MM.1S (cell line): ENCODE results near the gene HMGN1.

Experiments used
- DNase-seq: peaks from one replicate; pipeline ENCODE4 v3.0.0-alpha.2; 2015
- H2AFZ ChIP-seq: fragments of 300-600 bp; sonication (generic); 2 replicates; pipeline ENCODE4 v1.6.0; 2016; ENCODE audit warnings: antibody characterized with exemption, low read length
- H3F3A ChIP-seq: fragments of 300-600 bp; sonication (generic); 2 replicates; pipeline ENCODE4 v1.6.1; 2016; ENCODE audit warnings: mild to moderate bottlenecking, antibody characterized with exemption, low read length, moderate library complexity, mixed read lengths; ENCODE audit not compliant: insufficient read depth
- H3K27ac ChIP-seq: fragments of 300-600 bp; sonication (generic); 2 replicates; pipeline ENCODE4 v1.5.1; 2016; ENCODE audit warnings: mild to moderate bottlenecking, low read length
- H3K27me3 ChIP-seq: fragments of 300-600 bp; sonication (generic); replicated peaks from 2 replicates; pipeline ENCODE4 v1.6.0; 2016; ENCODE audit warnings: low read length; ENCODE audit not compliant: insufficient read depth
- H3K36me3 ChIP-seq: fragments of 300-600 bp; sonication (generic); replicated peaks from 2 replicates; pipeline ENCODE4 v1.6.1; 2016; ENCODE audit warnings: mild to moderate bottlenecking, low read length, mixed read lengths; ENCODE audit not compliant: insufficient read depth
- H3K4me1 ChIP-seq: fragments of 300-600 bp; sonication (generic); 2 replicates; pipeline ENCODE4 v1.6.1; 2016; ENCODE audit warnings: low read length, mixed read lengths
- H3K4me2 ChIP-seq: fragments of 300-600 bp; sonication (generic); 2 replicates; pipeline ENCODE4 v1.6.0; 2016; ENCODE audit warnings: low read depth, low read length
- H3K4me3 ChIP-seq: fragments of 300-600 bp; sonication (generic); 2 replicates; pipeline ENCODE4 v1.5.1; 2016; ENCODE audit warnings: low read length, mixed read lengths
- H3K79me2 ChIP-seq: fragments of 300-600 bp; sonication (generic); 2 replicates; pipeline ENCODE4 v1.6.1; 2016; ENCODE audit warnings: mixed run types, low read length, mixed read lengths
- H3K9ac ChIP-seq: fragments of 300-600 bp; sonication (generic); 2 replicates; pipeline ENCODE4 v1.6.1; 2016; ENCODE audit warnings: low read length, mixed read lengths
- H3K9me2 ChIP-seq: fragments of 300-600 bp; sonication (generic); replicated peaks from 2 replicates; pipeline ENCODE4 v1.6.1; 2016; ENCODE audit warnings: mild to moderate bottlenecking, low read length, mixed read lengths; ENCODE audit not compliant: insufficient read depth
- H3K9me3 ChIP-seq: fragments of 300-600 bp; sonication (generic); replicated peaks from 2 replicates; pipeline ENCODE4 v1.6.1; 2016; ENCODE audit warnings: mild to moderate bottlenecking, low read length, mixed read lengths; ENCODE audit not compliant: insufficient read depth
- H4K20me1 ChIP-seq: fragments of 300-600 bp; sonication (generic); 2 replicates; pipeline ENCODE4 v1.6.1; 2016; ENCODE audit warnings: mild to moderate bottlenecking, low read length, moderate library complexity, mixed read lengths; ENCODE audit not compliant: insufficient read depth
- CTCF ChIP-seq: fragments of 300-600 bp; sonication (generic); IDR thresholded peaks from 2 replicates; pipeline ENCODE4 v1.5.1; 2016; ENCODE audit warnings: antibody characterized with exemption, low read length, mixed read lengths
- EZH2 ChIP-seq: fragments of 300-600 bp; sonication (generic); optimal IDR thresholded peaks from 2 replicates; pipeline ENCODE3; 2017; ENCODE audit warnings: low read depth, mild to moderate bottlenecking, antibody characterized with exemption, low read length, mixed read lengths
- EZH2phosphoT487 ChIP-seq: fragments of 300-600 bp; sonication (generic); IDR thresholded peaks from 2 replicates; pipeline ENCODE4 v1.6.1; 2018; ENCODE audit warnings: antibody characterized with exemption, low read length

The HMGN1 gene

GRCh38 chr21:39390212-39390765 is 41.4 kb upstream of the HMGN1 start:
- TF ChIP-seq EZH2phosphoT487 (no peak), EZH2 (no peak), CTCF (no peak)
- Histone ChIP-seq H3K9me2 (no peaks in the 10 kb centered on the region), H4K20me1 (no peaks in the 10 kb centered on the region), H3K9me3 (no peaks in the 10 kb centered on the region), H3K4me2 (no peak overlapping the region), H3K4me3 (no peak overlapping the region), H3K4me1 (peaks cover 4% of the 10 kb centered on the region; the same call in 1 of the 2 replicates), H3F3A (peaks cover 6% of the 10 kb centered on the region; the same call in 1 of the 2 replicates), H2AFZ (no peak overlapping the region), H3K79me2 (peaks cover 21% of the 10 kb centered on the region), H3K36me3 (no peaks in the 10 kb centered on the region), H3K27me3 (no peaks in the 10 kb centered on the region), H3K27ac (no peak overlapping the region), H3K9ac (no peak overlapping the region)
- DNase-seq = no peak

- Histone ChIP-seq H3K9me2 (no peaks in the 10 kb centered on the region), H3K9ac (peak overlapping the region; percentile 14; the same call in 1 of the 2 replicates), H3K9me3 (no peaks in the 10 kb centered on the region), H2AFZ (peak overlapping the region; percentile 83), H3K4me2 (peak overlapping the region; percentile 82), H3K4me1 (peaks cover 4% of the 10 kb centered on the region; the same call in 1 of the 2 replicates), H3K27me3 (no peaks in the 10 kb centered on the region), H3K36me3 (no peaks in the 10 kb centered on the region), H3K27ac (no peak overlapping the region), H4K20me1 (no peaks in the 10 kb centered on the region), H3F3A (peaks cover 6% of the 10 kb centered on the region; the same call in 1 of the 2 replicates), H3K79me2 (peaks cover 25% of the 10 kb centered on the region), H3K4me3 (peak overlapping the region; percentile 44)
- no peak for DNase-seq
- TF ChIP-seq EZH2 (no peak), EZH2phosphoT487 (no peak), CTCF (no peak)
Measured at GRCh38 chr21:39388811-39389155, 39.9 kb upstream of the HMGN1 start.

- Histone ChIP-seq H3K9ac (peak overlapping the region; percentile 14; the same call in 1 of the 2 replicates), H3K27ac (peak overlapping the region; percentile 5; the same call in 1 of the 2 replicates), H3K79me2 (peaks cover 25% of the 10 kb centered on the region)
Measured at GRCh38 chr21:39388038-39388810, 39.3 kb upstream of the HMGN1 start.

More at GRCh38 chr21:39388038-39388810, 39.3 kb upstream of the HMGN1 start:
- peak overlapping the region; percentile 82 for H3K4me2 ChIP-seq
- no peaks in the 10 kb centered on the region for H4K20me1 ChIP-seq
- H3F3A ChIP-seq = peaks cover 6% of the 10 kb centered on the region; the same call in 1 of the 2 replicates
- peak overlapping the region; percentile 83 for H2AFZ ChIP-seq
- no peak for TF ChIP-seq EZH2
- TF ChIP-seq EZH2phosphoT487 = no peak
- TF ChIP-seq CTCF = peak; percentile 99
- H3K9me3 ChIP-seq = no peaks in the 10 kb centered on the region
- H3K4me3 ChIP-seq = peak overlapping the region; percentile 44
- H3K27me3 ChIP-seq = no peaks in the 10 kb centered on the region
- H3K4me1 ChIP-seq = peaks cover 4% of the 10 kb centered on the region; the same call in 1 of the 2 replicates
- H3K36me3 ChIP-seq = no peaks in the 10 kb centered on the region
- no peaks in the 10 kb centered on the region for H3K9me2 ChIP-seq
- DNase-seq = peak; percentile 88
